Measurements from ENCODE around the gene EMP1. TPM values are rescaled to one million over a fixed set of nuclear protein-coding genes. Genes with fewer than 3 reads are reported as not detected.

EMP1 gene
- total RNA-seq, 1 experiment from 2014 or later: 0.63 TPM

DNA sequence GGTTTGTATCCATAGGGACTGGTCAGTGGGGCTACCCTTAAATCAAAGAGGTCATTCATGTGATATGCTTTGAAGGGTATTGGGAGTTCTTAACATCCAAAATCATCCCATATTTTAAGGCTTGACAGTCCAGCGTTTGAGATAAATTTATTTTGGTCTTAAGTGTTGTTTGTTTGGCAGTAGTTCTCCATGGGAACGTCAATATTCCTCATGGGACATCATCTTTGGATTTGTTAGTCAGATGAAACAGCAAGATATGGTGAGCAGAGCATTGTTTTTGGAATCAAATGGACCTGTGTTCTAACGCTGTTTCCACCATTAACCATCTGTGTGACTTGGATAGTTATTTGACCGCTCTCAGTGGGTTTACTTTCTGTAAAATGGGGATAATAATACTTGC, 47.1 kb upstream of the EMP1 start:
- Histone ChIP-seq H3K18ac (ENCODE audit: insufficient read length, low read depth, low read length) (no peak overlapping the region), H3K27ac (ENCODE audit: insufficient read length, low read depth, low read length) (no peak overlapping the region), H2BK5ac (ENCODE audit: insufficient read length, low read length) (no peak overlapping the region), H3K4ac (ENCODE audit: low read depth, low read length) (no peak overlapping the region), H2AFZ (ENCODE audit: low read length) (no peak overlapping the region), H2BK15ac (ENCODE audit: low read depth, low read length) (no peak overlapping the region), H3K23me2 (ENCODE audit: insufficient read length, low read depth, low read length, poor library complexity, severe bottlenecking) (no peaks in the 10 kb centered on the region), H3K56ac (ENCODE audit: insufficient read length, low read depth, low read length) (no peak overlapping the region), H2BK12ac (ENCODE audit: insufficient read length, low read depth, low read length) (no peak overlapping the region), H3K4me2 (ENCODE audit: insufficient read depth, insufficient read length, low read length) (no peak overlapping the region), H2BK20ac (ENCODE audit: low read depth, low read length, poor library complexity, severe bottlenecking) (no peak overlapping the region), H4K91ac (ENCODE audit: insufficient read length, low read depth, low read length) (no peak overlapping the region), H2AK5ac (ENCODE audit: insufficient read length, low read length) (no peak overlapping the region), H3K9me3 (ENCODE audit: control insufficient read depth, low read depth, low read length) (no peaks in the 10 kb centered on the region), H4K8ac (replicated peaks; ENCODE audit: insufficient read length, low read depth, low read length) (no peak overlapping the region), H2BK120ac (ENCODE audit: low read depth, low read length, poor library complexity, severe bottlenecking) (no peak overlapping the region), H3K14ac (ENCODE audit: insufficient read depth, low read length) (no peak overlapping the region), H3K27me3 (ENCODE audit: insufficient read depth, low read length) (no peaks in the 10 kb centered on the region), H4K5ac (ENCODE audit: insufficient read length, low read depth, low read length) (no peak overlapping the region), H3K79me1 (ENCODE audit: insufficient read depth, low read depth, low read length, poor library complexity, severe bottlenecking) (no peaks in the 10 kb centered on the region), H3K4me1 (ENCODE audit: insufficient read depth, low read length) (peaks cover 1% of the 10 kb centered on the region), H3K9ac (ENCODE audit: extremely low read depth, insufficient read length, low read length) (no peak overlapping the region), H3T11ph (ENCODE audit: low read length) (no peak overlapping the region), H4K20me1 (ENCODE audit: control insufficient read depth, insufficient read depth, insufficient read length) (no peaks in the 10 kb centered on the region), H3K79me2 (ENCODE audit: insufficient read depth, low read length) (no peaks in the 10 kb centered on the region), H3K23ac (ENCODE audit: insufficient read length, low read depth, low read length) (no peak overlapping the region)
- TF ChIP-seq CTCF (conservative IDR thresholded peaks at IDR 0.05): no peak
- peaks cover 17 to 18% of the 10 kb centered on the region in 2 experiments for H3K4me1 Mint-ChIP-seq
- no peak overlapping the region for H3K4me3 Mint-ChIP-seq
- no peak overlapping the region for H3K27ac Mint-ChIP-seq
- H3K36me3 Mint-ChIP-seq (ENCODE audit: insufficient read depth in 1 of 3, low read depth in 3 of 3): 0 out of 7 replicates have a peak, but pooled peaks cover 0 to 4% (median 0%) of the 10 kb centered on the region in 3 experiments
- H3K27me3 Mint-ChIP-seq (ENCODE audit: low read depth): no peaks in the 10 kb centered on the region; the same call in 1 of the 2 replicates
- no peak for DNase-seq
- H3K9me3 Mint-ChIP-seq: no peaks in the 10 kb centered on the region; a peak in 1 of 5 replicates
- WGBS (ENCODE audit: extremely low coverage, insufficient read length, low lambda C conversion rate): no CpG with 5 or more reads among the region's 4 CpGs

All from H9 (cell line).